ENCODE results near the gene AGFG1.

The AGFG1 gene

DNA sequence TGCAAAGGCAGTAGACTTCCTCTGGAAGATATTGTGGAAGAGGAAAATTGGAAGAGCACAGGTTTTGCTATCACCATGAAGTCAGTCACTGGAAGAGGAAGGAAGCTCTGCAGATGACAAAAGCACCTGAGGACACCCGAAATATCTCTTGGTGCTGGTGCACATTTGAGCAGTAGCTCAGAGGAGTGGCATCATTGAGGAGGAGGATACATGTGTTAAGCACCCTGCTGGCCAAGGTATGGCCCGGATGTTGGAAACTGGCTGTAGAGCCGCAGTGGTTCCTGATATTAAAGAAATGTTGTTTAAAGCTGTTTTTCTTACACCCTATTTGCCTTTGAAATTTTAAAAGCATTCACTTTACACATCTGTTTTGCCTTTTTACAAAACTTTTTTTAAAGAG lies 94.1 kb downstream of the AGFG1 start:
- ChIA-PET CTCF (interaction anchor here (0.6 to 1.2 kb wide), 5 partner anchors 16 to 197 kb away, joined by 3 to 4 read pairs (median 3); no protein-coding TSS in a partner anchor), POLR2A (ENCODE audit: low non-redundant PET) (no interaction called here)
- no peak for TF ChIP-seq CTCF (conservative IDR thresholded peaks at IDR 0.05; ENCODE audit: low read depth)

GRCh38 chr2:227568852-227569169 lies 96.9 kb downstream of the AGFG1 start:
- ChIA-PET POLR2A (ENCODE audit: low non-redundant PET) (no interaction called here), CTCF (interaction anchor here (0.6 kb wide), 1 partner anchor 38 kb away, joined by 3 read pairs; no protein-coding TSS in a partner anchor)
- no peak for DNase-seq (ENCODE audit: low spot score)
- TF ChIP-seq CTCF (conservative IDR thresholded peaks at IDR 0.05; ENCODE audit: low read depth) = no peak
- H3K27ac ChIP-seq = no peak overlapping the region

More for the DNA sequence above, 94.1 kb downstream of the AGFG1 start:
- no peak overlapping the region for H3K27ac ChIP-seq
- no peak for DNase-seq (ENCODE audit: low spot score)

DNA sequence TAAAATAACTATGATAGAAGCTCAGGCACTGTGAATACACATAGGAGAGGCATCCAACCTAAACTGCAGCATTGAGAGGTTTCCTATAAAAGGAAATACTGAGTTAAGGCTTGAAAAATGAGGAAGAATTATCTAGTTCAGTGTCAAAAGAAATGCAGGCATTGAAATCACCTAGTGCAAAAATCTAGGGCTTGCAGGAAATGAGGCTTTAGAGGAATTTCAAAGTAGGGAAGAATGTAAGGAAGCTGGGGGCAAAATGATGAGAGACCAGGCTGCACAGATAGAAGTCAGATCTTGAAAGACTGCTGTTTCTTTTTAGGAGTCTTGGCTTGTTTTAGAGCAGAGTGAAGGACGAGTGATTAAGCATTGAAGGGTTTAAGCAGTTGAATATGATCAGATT lies 98.7 kb downstream of the AGFG1 start:
- ChIA-PET POLR2A (ENCODE audit: low non-redundant PET) (no interaction called here), CTCF (no interaction called here)
- no peak overlapping the region for H3K27ac ChIP-seq
- TF ChIP-seq CTCF (conservative IDR thresholded peaks at IDR 0.05; ENCODE audit: low read depth) = no peak
- DNase-seq (ENCODE audit: low spot score) = no peak

- no peak for DNase-seq (ENCODE audit: low spot score)
- ChIA-PET CTCF (no interaction called here), POLR2A (ENCODE audit: low non-redundant PET) (no interaction called here)
- no peak overlapping the region for H3K27ac ChIP-seq
- no peak for TF ChIP-seq CTCF (conservative IDR thresholded peaks at IDR 0.05; ENCODE audit: low read depth)
Observed at GRCh38 chr2:227576110-227576509, 104.2 kb downstream of the AGFG1 start.

- ChIA-PET CTCF (no interaction called here), POLR2A (ENCODE audit: low non-redundant PET) (no interaction called here)
- TF ChIP-seq CTCF (conservative IDR thresholded peaks at IDR 0.05; ENCODE audit: low read depth) = no peak
- H3K27ac ChIP-seq = no peak overlapping the region
- no peak for DNase-seq (ENCODE audit: low spot score)
Observed at GRCh38 chr2:227576812-227577211, 104.9 kb downstream of the AGFG1 start.

DNA sequence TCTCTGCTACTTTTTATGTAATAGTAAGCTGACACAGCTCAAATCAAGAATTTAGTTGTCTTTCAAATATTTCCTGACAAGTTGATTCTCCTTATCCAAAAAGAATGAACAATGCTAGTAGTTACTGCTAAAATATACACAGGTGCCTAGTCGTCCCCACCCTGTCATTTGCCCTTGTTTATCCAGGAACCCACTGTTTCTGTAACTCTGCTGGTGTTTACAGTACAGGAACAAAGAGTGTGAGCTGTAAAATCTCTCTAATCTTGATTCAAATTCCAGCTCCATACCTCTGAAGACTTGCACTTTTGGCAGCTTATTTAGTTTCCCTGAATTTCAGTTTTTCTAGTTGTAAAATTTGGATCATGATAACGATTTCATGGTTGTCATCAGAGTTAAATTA lies 105.6 kb downstream of the AGFG1 start:
- no peak for TF ChIP-seq CTCF (conservative IDR thresholded peaks at IDR 0.05; ENCODE audit: low read depth)
- CTCF ChIA-PET = no interaction called here
- POLR2A ChIA-PET (ENCODE audit: low non-redundant PET) = no interaction called here
- no peak overlapping the region for H3K27ac ChIP-seq
- no peak for DNase-seq (ENCODE audit: low spot score)

GRCh38 chr2:227578642-227579041 lies 106.7 kb downstream of the AGFG1 start:
- H3K27ac ChIP-seq = no peak overlapping the region
- TF ChIP-seq CTCF (conservative IDR thresholded peaks at IDR 0.05; ENCODE audit: low read depth) = no peak
- POLR2A ChIA-PET (ENCODE audit: low non-redundant PET) = no interaction called here
- CTCF ChIA-PET = interaction anchor here (0.5 kb wide), 1 partner anchor 598 kb away, joined by 4 read pairs; no protein-coding TSS in a partner anchor
- DNase-seq (ENCODE audit: low spot score) = no peak
